Measurements from ENCODE around the gene UBAP2.

- TF ChIP-seq CTCF (IDR thresholded peaks at IDR 0.05) (no peak), EP300 (IDR thresholded peaks at IDR 0.05) (no peak)
Observed at GRCh38 chr9:33905137-33905536, 143.6 kb downstream of the UBAP2 start.

Measured in ovary (tissue), 3 donors.